ENCODE measurements around the gene YES1.

YES1 gene

GRCh38 chr18:686339-687111, 125.5 kb downstream of the YES1 start:
- H3K27ac ChIP-seq (replicated peaks), result no peak overlapping the region
- H3K27me3 ChIP-seq (ENCODE audit: insufficient read depth, poor library complexity, severe bottlenecking), result no peaks in the 10 kb centered on the region
- no peak overlapping the region for H3K4me3 ChIP-seq (replicated peaks; ENCODE audit: insufficient read depth, low read length)
- no peak for DNase-seq (ENCODE audit: low read depth in 1 of 2, low spot score in 1 of 2)
- TF ChIP-seq CTCF (IDR thresholded peaks at IDR 0.05; ENCODE audit: insufficient read depth, low read length) (no peak), POLR2AphosphoS5 (IDR thresholded peaks at IDR 0.05; ENCODE audit: low read depth) (no peak), GABPA (IDR thresholded peaks at IDR 0.05; ENCODE audit: low read depth) (no peak), REST (IDR thresholded peaks at IDR 0.05; ENCODE audit: insufficient replicate concordance, low read depth) (no peak), SPI1 (IDR thresholded peaks at IDR 0.05; ENCODE audit: borderline replicate concordance, low read depth) (no peak)

- H3K27ac ChIP-seq (replicated peaks), result no peak overlapping the region
- no peaks in the 10 kb centered on the region for H3K27me3 ChIP-seq (ENCODE audit: insufficient read depth, poor library complexity, severe bottlenecking)
- no peak for DNase-seq (ENCODE audit: low read depth in 1 of 2, low spot score in 1 of 2)
- TF ChIP-seq GABPA (IDR thresholded peaks at IDR 0.05; ENCODE audit: low read depth), result no peak
- TF ChIP-seq SPI1 (IDR thresholded peaks at IDR 0.05; ENCODE audit: borderline replicate concordance, low read depth), result no peak
- TF ChIP-seq POLR2AphosphoS5 (IDR thresholded peaks at IDR 0.05; ENCODE audit: low read depth), result no peak
- TF ChIP-seq REST (IDR thresholded peaks at IDR 0.05; ENCODE audit: insufficient replicate concordance, low read depth), result no peak
- TF ChIP-seq CTCF (IDR thresholded peaks at IDR 0.05; ENCODE audit: insufficient read depth, low read length), result no peak
- H3K4me3 ChIP-seq (replicated peaks; ENCODE audit: insufficient read depth, low read length), result no peak overlapping the region
Measured at GRCh38 chr18:685438-685837, 126.6 kb downstream of the YES1 start.

GRCh38 chr18:683531-683930, 128.5 kb downstream of the YES1 start:
- Histone ChIP-seq H3K27me3 (ENCODE audit: insufficient read depth, poor library complexity, severe bottlenecking) (no peaks in the 10 kb centered on the region), H3K27ac (replicated peaks) (no peak overlapping the region), H3K4me3 (replicated peaks; ENCODE audit: insufficient read depth, low read length) (no peak overlapping the region)
- no peak for DNase-seq (ENCODE audit: low read depth in 1 of 2, low spot score in 1 of 2)
- TF ChIP-seq GABPA (IDR thresholded peaks at IDR 0.05; ENCODE audit: low read depth) (no peak), REST (IDR thresholded peaks at IDR 0.05; ENCODE audit: insufficient replicate concordance, low read depth) (no peak), SPI1 (IDR thresholded peaks at IDR 0.05; ENCODE audit: borderline replicate concordance, low read depth) (no peak), POLR2AphosphoS5 (IDR thresholded peaks at IDR 0.05; ENCODE audit: low read depth) (no peak; the same call in 1 of the 2 replicates), CTCF (IDR thresholded peaks at IDR 0.05; ENCODE audit: insufficient read depth, low read length) (no peak)
